CD14-positive monocyte (primary cell): Measurements from ENCODE around the gene TMEM144. TPM values are rescaled to one million over a fixed set of nuclear protein-coding genes. Genes with fewer than 3 reads are reported as not detected.

Source experiments
- DNase-seq, 3 donors: peaks; one replicate each; pipeline ENCODE4 v3.0.0-alpha.2; 2011 to 2022
- H2AFZ ChIP-seq: 2 replicates; pipeline ENCODE4 v1.6.0; 2012; ENCODE audit warnings: mild to moderate bottlenecking, low read depth, low read length, inconsistent platforms; ENCODE audit not compliant: insufficient read depth, poor library complexity, severe bottlenecking
- H3K27ac ChIP-seq, 2 donors: 1 replicate in 1 of 2; 2 replicates in 1 of 2; pipeline ENCODE4 v1.5.1; 2012 to 2013; ENCODE audit warnings: low read length in 2 of 2, control low read depth in 1 of 2, inconsistent platforms in 1 of 2, low read depth in 1 of 2, mild to moderate bottlenecking in 1 of 2
- H3K27me3 ChIP-seq, 2 donors: one replicate each; pipeline versions ENCODE4 v1.6.0 to v1.6.1; 2011 to 2013; ENCODE audit warnings: low read length in 2 of 2; ENCODE audit not compliant: control insufficient read depth in 2 of 2, insufficient read depth in 2 of 2
- H3K36me3 ChIP-seq, 2 donors: replicated peaks in 1 of 2; 1 replicate in 1 of 2; 2 replicates in 1 of 2; pipeline versions ENCODE4 v1.5.1 to v1.6.1; 2012 to 2013; ENCODE audit warnings: low read length in 2 of 2, control low read depth in 1 of 2, inconsistent platforms in 1 of 2, mild to moderate bottlenecking in 1 of 2; ENCODE audit not compliant: insufficient read depth in 2 of 2, control insufficient read depth in 1 of 2
- H3K4me1 ChIP-seq, 2 donors: 1 replicate in 1 of 2; 2 replicates in 1 of 2; pipeline versions ENCODE4 v1.5.1 to v1.6.1; 2012 to 2013; ENCODE audit warnings: low read length in 2 of 2, control low read depth in 1 of 2, inconsistent platforms in 1 of 2, mild to moderate bottlenecking in 1 of 2, moderate library complexity in 1 of 2; ENCODE audit not compliant: insufficient read depth in 2 of 2, control insufficient read depth in 1 of 2
- H3K4me2 ChIP-seq: replicated peaks from 2 replicates; pipeline ENCODE3; 2012; ENCODE audit warnings: low read length, moderate library complexity, mild to moderate bottlenecking; ENCODE audit not compliant: poor library complexity, severe bottlenecking; ENCODE audit errors: extremely low read depth
- H3K4me3 ChIP-seq, 3 experiments: fragments of 200-600 bp in 1 of 3; sonication (generic) in 1 of 3; replicated peaks in 1 of 3; 1 replicate in 2 of 3; 2 replicates in 1 of 3; pipeline ENCODE4 v1.5.1; 2011 to 2013; ENCODE audit warnings: low read length in 3 of 3, mild to moderate bottlenecking in 3 of 3, control low read depth in 2 of 3, low read depth in 2 of 3, inconsistent platforms in 1 of 3, moderate library complexity in 1 of 3
- H3K79me2 ChIP-seq: 2 replicates; pipeline ENCODE4 v1.6.0; 2012; ENCODE audit warnings: mild to moderate bottlenecking, control low read depth, inconsistent platforms, low read length, moderate library complexity; ENCODE audit not compliant: insufficient read depth
- H3K9ac ChIP-seq: 2 replicates; pipeline ENCODE4 v1.6.0; 2017; ENCODE audit warnings: low read length, mild to moderate bottlenecking; ENCODE audit not compliant: insufficient read depth, poor library complexity, severe bottlenecking
- H3K9me3 ChIP-seq, 2 donors: replicated peaks in 1 of 2; 1 replicate in 1 of 2; 2 replicates in 1 of 2; pipeline versions ENCODE4 v1.5.1 to v1.6.1; 2012 to 2013; ENCODE audit warnings: low read length in 2 of 2, control low read depth in 1 of 2; ENCODE audit not compliant: control insufficient read depth in 1 of 2, insufficient read depth in 1 of 2
- H4K20me1 ChIP-seq: 2 replicates; pipeline ENCODE4 v1.6.0; 2012; ENCODE audit warnings: mild to moderate bottlenecking, low read length, control low read depth, moderate library complexity; ENCODE audit not compliant: insufficient read depth
- H3K27ac Mint-ChIP-seq, 7 donors: one replicate each; pipeline ENCODE4 v1.8.0; 2020; ENCODE audit warnings: mild to moderate bottlenecking in 7 of 7, mixed read lengths in 7 of 7, moderate library complexity in 6 of 7, inconsistent platforms in 2 of 7
- H3K27me3 Mint-ChIP-seq, 3 donors: one replicate each; pipeline ENCODE4 v1.8.0; 2021 to 2022; ENCODE audit warnings: low read depth in 3 of 3, mild to moderate bottlenecking in 3 of 3, mixed read lengths in 3 of 3, moderate library complexity in 3 of 3, inconsistent platforms in 1 of 3
- H3K36me3 Mint-ChIP-seq, 2 donors: one replicate each; pipeline ENCODE4 v1.8.0; 2020; ENCODE audit warnings: mixed read lengths in 2 of 2, inconsistent platforms in 1 of 2, mild to moderate bottlenecking in 1 of 2
- H3K4me1 Mint-ChIP-seq: one replicate; pipeline ENCODE4 v1.8.0; 2020; ENCODE audit warnings: mild to moderate bottlenecking, mixed read lengths
- H3K4me3 Mint-ChIP-seq, 2 donors: one replicate each; pipeline ENCODE4 v1.8.0; 2020; ENCODE audit warnings: mild to moderate bottlenecking in 2 of 2, mixed read lengths in 2 of 2, moderate library complexity in 1 of 2
- H3K9me3 Mint-ChIP-seq, 7 donors: one replicate each; pipeline ENCODE4 v1.8.0; 2020 to 2022; ENCODE audit warnings: mixed read lengths in 7 of 7, mild to moderate bottlenecking in 6 of 7, moderate library complexity in 6 of 7, inconsistent platforms in 2 of 7
- WGBS: methylation state at CpG from one replicate; pipeline ENCODE4 v1.1.5; 2013; ENCODE audit warnings: missing lambda C conversion rate; ENCODE audit not compliant: insufficient coverage; 5-methylcytosine and 5-hydroxymethylcytosine counted together
- intact Hi-C, 2 donors: fragments of 100-400 bp; cut with micrococcal nuclease; formaldehyde crosslinking; loops; one replicate each; pipeline versions ENCODE4 v1.15.0 to v1.15.1; 2023
- polyA plus RNA-seq, 3 donors: library from polyadenylated mRNA; depleted of rRNA in 1 of 3; unstranded in 2 of 3; stranded (reverse) in 1 of 3; fragments of 300-500 nt in 2 of 3; fragments of >200 nt in 1 of 3; fragmentation: Illumina TruSeq in 2 of 3; gene quantifications; 1 replicate in 2 of 3; 2 replicates in 1 of 3; pipeline ENCODE4 v1.2.3, GENCODE V29; 2012 to 2021
- TF ChIP-seq, protein P1 (sequence below): fragments of 200-600 bp; IDR thresholded peaks from one replicate; pipeline ENCODE4 v1.8.0; 2022; ENCODE audit warnings: antibody characterized with exemption, mild to moderate bottlenecking

TMEM144 gene
- polyA plus RNA-seq, 3 donors, result 1.0 to 27.9 (median 1.5) TPM

DNA sequence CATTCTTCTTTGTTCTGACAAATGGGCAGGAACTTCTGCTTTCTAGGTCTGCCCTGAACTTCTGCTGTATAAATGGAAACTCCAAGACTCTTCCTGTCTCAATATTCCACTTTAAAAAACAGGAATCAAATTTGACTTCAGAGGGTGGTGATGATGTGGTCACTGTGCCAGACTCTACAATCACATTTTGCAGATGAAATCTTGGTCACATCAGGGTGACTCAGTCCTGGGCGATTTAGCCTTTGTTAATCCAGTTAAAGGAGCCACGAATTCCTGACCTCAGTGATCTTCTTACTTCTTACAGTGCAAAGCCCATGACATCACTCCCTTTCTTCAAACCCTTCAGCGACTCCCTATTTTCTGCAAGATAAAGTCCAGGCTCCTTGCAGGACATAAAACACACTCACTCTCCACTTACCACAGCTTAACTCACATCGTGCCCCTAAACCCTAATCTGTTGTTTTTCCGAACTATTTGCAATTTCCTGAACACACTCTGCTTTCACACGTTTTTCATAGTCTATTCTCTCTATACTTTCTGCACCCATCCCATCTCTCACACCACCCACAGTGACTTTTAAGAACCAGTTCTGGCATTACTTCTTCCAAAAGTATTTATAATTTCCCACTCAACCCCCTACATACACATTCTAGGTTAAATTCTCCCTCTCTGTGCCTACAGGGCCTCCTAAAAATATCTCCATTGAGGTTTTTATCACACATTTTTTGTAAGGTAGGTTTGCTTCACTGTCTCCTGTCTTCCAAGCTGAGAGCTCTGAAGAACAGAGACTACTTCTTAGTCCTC, 48.5 kb upstream of the TMEM144 start:
- Histone ChIP-seq H3K9ac (no peak overlapping the region), H4K20me1 (peaks cover 95% of the 10 kb centered on the region), H3K4me3 (peak overlapping the region in 1 of 3 experiments; percentile 51), H3K79me2 (peaks cover 94% of the 10 kb centered on the region), H3K36me3 (peaks cover 12 to 44% of the 10 kb centered on the region in 2 donors), H3K9me3 (no peaks in the 10 kb centered on the region), H3K27me3 (no peaks in the 10 kb centered on the region), H3K4me1 (peaks cover 63 to 75% of the 10 kb centered on the region in 2 donors), H3K27ac (peak overlapping the region in 1 of 2 donors; percentile 80), H3K4me2 (peak overlapping the region; percentile 51), H2AFZ (no peak overlapping the region)
- peaks cover 80% of the 10 kb centered on the region for H3K4me1 Mint-ChIP-seq
- H3K4me3 Mint-ChIP-seq, result peak overlapping the region in 1 of 2 donors; percentile 68
- H3K36me3 Mint-ChIP-seq, result peaks cover 35 to 63% of the 10 kb centered on the region in 2 donors
- DNase-seq, result peak; percentile 81 to 98 (median 89)
- H3K9me3 Mint-ChIP-seq, result no peaks in the 10 kb centered on the region
- 33% methylated on average over 6 of the region's 6 CpGs for WGBS
- intact Hi-C loops, result loop anchor here in 1 of 2 donors (10.0 kb wide), 1 partner anchor 167 kb away; no protein-coding TSS in a partner anchor
- H3K27me3 Mint-ChIP-seq, result no peaks in the 10 kb centered on the region
- TF ChIP-seq, protein P1, sequence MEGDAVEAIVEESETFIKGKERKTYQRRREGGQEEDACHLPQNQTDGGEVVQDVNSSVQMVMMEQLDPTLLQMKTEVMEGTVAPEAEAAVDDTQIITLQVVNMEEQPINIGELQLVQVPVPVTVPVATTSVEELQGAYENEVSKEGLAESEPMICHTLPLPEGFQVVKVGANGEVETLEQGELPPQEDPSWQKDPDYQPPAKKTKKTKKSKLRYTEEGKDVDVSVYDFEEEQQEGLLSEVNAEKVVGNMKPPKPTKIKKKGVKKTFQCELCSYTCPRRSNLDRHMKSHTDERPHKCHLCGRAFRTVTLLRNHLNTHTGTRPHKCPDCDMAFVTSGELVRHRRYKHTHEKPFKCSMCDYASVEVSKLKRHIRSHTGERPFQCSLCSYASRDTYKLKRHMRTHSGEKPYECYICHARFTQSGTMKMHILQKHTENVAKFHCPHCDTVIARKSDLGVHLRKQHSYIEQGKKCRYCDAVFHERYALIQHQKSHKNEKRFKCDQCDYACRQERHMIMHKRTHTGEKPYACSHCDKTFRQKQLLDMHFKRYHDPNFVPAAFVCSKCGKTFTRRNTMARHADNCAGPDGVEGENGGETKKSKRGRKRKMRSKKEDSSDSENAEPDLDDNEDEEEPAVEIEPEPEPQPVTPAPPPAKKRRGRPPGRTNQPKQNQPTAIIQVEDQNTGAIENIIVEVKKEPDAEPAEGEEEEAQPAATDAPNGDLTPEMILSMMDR, result no peak
- peak overlapping the region; percentile 71 to 93 (median 84) for H3K27ac Mint-ChIP-seq

DNA sequence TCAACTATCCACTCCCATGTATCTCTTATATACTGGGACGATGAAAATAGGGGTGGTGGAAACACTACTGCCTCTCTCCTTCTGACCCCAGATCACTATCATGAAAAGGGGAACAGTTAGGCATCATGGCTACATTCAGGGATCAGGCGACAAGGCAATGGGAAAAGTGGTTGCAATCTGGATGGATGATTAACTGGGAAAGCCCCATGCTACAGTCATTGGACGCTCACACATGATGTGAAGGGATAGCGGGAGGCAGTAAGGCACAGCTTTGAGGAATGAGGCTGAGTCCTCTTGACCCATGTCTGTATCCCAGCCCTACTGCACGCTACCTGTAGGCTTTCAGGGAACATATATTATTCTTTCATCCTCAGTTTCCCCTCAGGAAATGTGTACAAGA, 47.7 kb upstream of the TMEM144 start:
- H3K36me3 ChIP-seq, result peaks cover 11 to 44% of the 10 kb centered on the region in 2 donors
- H3K4me2 ChIP-seq, result peak overlapping the region; percentile 0
- H4K20me1 ChIP-seq, result peaks cover 95% of the 10 kb centered on the region
- TF ChIP-seq, protein P1, result no peak
- peaks cover 94% of the 10 kb centered on the region for H3K79me2 ChIP-seq
- no peak overlapping the region for H3K9ac ChIP-seq
- peaks cover 69 to 84% of the 10 kb centered on the region in 2 donors for H3K4me1 ChIP-seq
- peaks cover 82% of the 10 kb centered on the region for H3K4me1 Mint-ChIP-seq
- H3K9me3 ChIP-seq, result no peaks in the 10 kb centered on the region
- peak overlapping the region in 1 of 2 donors; percentile 35 for H3K4me3 Mint-ChIP-seq
- H3K9me3 Mint-ChIP-seq, result no peaks in the 10 kb centered on the region
- H3K27me3 Mint-ChIP-seq, result no peaks in the 10 kb centered on the region
- intact Hi-C loops, result loop anchor here in 1 of 2 donors (10.0 kb wide), 1 partner anchor 168 kb away; no protein-coding TSS in a partner anchor
- peak in 1 of 3 donors; percentile 86 for DNase-seq
- H3K27ac ChIP-seq, result peak overlapping the region in 1 of 2 donors; percentile 80
- peak overlapping the region; percentile 63 to 93 (median 81) for H3K27ac Mint-ChIP-seq
- H3K27me3 ChIP-seq, result no peaks in the 10 kb centered on the region
- H3K36me3 Mint-ChIP-seq, result peaks cover 36 to 62% of the 10 kb centered on the region in 2 donors
- H2AFZ ChIP-seq, result no peak overlapping the region
- no peak overlapping the region for H3K4me3 ChIP-seq
- 100% methylated on average over 3 of the region's 5 CpGs for WGBS
